Measurements from ENCODE around the gene STK16.
A peak's percentile ranks its signal among the peaks of the same experiment; 100 is the strongest.

STK16 gene

GRCh38 chr2:219268294-219268693 is 23.0 kb downstream of the STK16 start:
- DNase-seq: no peak

- DNase-seq: no peak
These were observed 24.2 kb downstream of the STK16 start for GRCh38 chr2:219269362-219270054.

GRCh38 chr2:219270055-219270372 is 24.7 kb downstream of the STK16 start:
- DNase-seq: no peak

GRCh38 chr2:219271021-219271420 is 25.7 kb downstream of the STK16 start:
- DNase-seq: no peak

GRCh38 chr2:219272356-219272755 is 27.1 kb downstream of the STK16 start:
- no peak for DNase-seq

- no peak for DNase-seq
These were observed 27.7 kb downstream of the STK16 start for GRCh38 chr2:219272995-219273394.

GRCh38 chr2:219273937-219274336 is 28.7 kb downstream of the STK16 start:
- no peak for DNase-seq

GRCh38 chr2:219274361-219274921 is 29.2 kb downstream of the STK16 start:
- peak in 4 of 56 donors; percentile 12 to 44 (median 30) for DNase-seq

GRCh38 chr2:219277703-219278654 is 32.7 kb downstream of the STK16 start:
- peak in 52 of 56 donors; percentile 34 to 92 (median 76) for DNase-seq

- DNase-seq: no peak
These were observed 33.4 kb downstream of the STK16 start for GRCh38 chr2:219278655-219279150.

- peak; percentile 87 to 99 (median 98) for DNase-seq
These were observed 34.1 kb downstream of the STK16 start, which contains the start of gene DNAJB2 for GRCh38 chr2:219279151-219279915. DNAJB2 (plus strand) TSS chr2:219279366; CDS start chr2:219279834, 468 bp downstream.

- DNase-seq: peak in 1 of 56 donors; percentile 59
These were observed 34.7 kb downstream of the STK16 start for GRCh38 chr2:219279916-219280516.

GRCh38 chr2:219280651-219281050 is 35.4 kb downstream of the STK16 start:
- peak in 4 of 56 donors; percentile 8 to 23 (median 14) for DNase-seq

- peak in 2 of 56 donors; percentile 23 to 50 for DNase-seq
These were observed 36.3 kb downstream of the STK16 start for GRCh38 chr2:219281588-219281987.

- peak in 27 of 56 donors; percentile 4 to 80 (median 50) for DNase-seq
These were observed 37.1 kb downstream of the STK16 start for GRCh38 chr2:219282375-219282774.

- peak in 5 of 56 donors; percentile 14 to 51 (median 36) for DNase-seq
These were observed 37.8 kb downstream of the STK16 start for GRCh38 chr2:219282943-219283581.

GRCh38 chr2:219284501-219285372 is 39.5 kb downstream of the STK16 start:
- no peak for DNase-seq

GRCh38 chr2:219285373-219285735 is 40.1 kb downstream of the STK16 start:
- DNase-seq: no peak

- peak in 43 of 56 donors; percentile 25 to 85 (median 63) for DNase-seq
These were observed 40.7 kb downstream of the STK16 start for GRCh38 chr2:219285894-219286425.

Measured in nucleus accumbens (tissue), 56 donors.